Liver (tissue), 3 donors: ENCODE data around the gene PPP2R2C.

Experiments
- CTCF ChIP-seq: fragments of 150-350 bp; IDR thresholded peaks from 2 replicates; pipeline ENCODE4 v1.5.1; 2017; ENCODE audit warnings: improper control_type of control experiment, low read depth, low read length; ENCODE audit not compliant: missing input control
- TAF1 ChIP-seq: conservative IDR thresholded peaks from 2 replicates; pipeline ENCODE4 v1.6.1; 2016; ENCODE audit warnings: antibody characterized with exemption, mild to moderate bottlenecking
- donor health status: healthy.
- donor health status: healthy.

DNA sequence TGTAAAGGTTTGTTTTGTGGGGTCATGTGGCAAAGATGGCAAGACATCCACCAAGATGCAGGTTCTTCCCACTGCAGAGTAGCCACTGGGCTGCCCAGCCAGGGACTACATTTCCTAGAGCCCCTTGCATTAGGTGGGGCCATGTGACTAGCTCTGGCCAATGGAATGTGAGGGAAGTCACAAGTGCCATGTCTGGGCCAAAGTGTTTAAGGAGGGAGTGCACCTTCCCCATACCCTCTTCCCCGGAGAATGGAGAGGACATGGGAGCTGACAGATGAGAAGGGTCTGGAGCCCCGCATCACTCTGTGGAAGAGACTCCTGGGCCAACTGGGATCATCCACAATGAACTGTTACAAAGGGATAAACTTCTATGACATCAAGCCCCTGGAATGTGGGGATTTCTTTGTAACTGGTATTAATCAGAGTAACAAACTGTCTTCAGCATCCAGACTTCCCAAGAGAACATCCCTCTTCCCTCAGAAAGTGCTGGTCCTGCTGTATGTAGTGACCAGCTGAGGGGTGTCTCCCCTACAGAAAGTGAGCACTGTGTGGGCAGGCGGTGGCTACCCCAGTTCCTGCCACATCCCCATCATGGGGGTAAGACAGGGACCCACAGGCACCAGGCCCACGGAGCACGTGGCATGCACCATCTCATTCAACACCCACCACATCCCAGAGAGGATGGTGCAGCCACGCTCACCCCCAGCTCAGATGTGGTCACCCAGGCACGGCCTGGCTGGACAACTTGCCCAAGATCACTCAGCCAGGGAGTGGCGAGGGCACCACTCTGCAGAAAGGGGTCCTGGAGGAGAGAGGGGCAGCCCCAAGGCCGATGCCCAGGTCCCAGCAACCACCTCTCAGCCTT is 10.9 kb downstream of the PPP2R2C start:
- TF ChIP-seq TAF1 (no peak), CTCF (no peak)
